Measurements from ENCODE around the gene CHKA. TPM values are rescaled to one million over a fixed set of nuclear protein-coding genes. Genes with fewer than 3 reads are reported as not detected.

CHKA gene
- total RNA-seq, 2 experiments from 2014 or later, result 15.8 to 16.7 TPM

DNA sequence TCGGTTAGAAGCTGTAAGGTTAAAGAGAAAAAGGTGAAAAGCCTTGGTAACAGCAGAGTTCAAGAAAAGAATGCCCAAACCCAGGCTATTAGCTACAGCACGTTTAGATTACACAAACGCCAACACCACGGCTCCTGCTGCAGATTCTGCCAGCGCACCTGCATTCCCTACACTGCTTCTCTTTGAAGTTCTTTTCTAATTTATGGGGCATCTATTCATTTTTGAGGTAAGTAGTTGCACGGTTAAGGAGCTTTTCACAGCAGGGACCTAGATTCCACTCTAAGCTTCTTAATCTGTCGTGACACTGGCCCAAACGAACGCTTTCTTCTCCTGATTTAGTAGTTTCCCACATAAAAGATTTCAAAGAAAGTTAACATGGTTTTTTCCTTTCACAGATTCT, 38.0 kb upstream of the CHKA start:
- ATAC-seq (no peak), DNase-seq (no peak)
- Mint-ChIP-seq H3K27ac (no peak overlapping the region), H3K36me3 (ENCODE audit: low read depth) (peaks cover 9% of the 10 kb centered on the region), H3K4me3 (no peak overlapping the region), H3K9me3 (no peaks in the 10 kb centered on the region), H3K27me3 (no peaks in the 10 kb centered on the region), H3K4me1 (ENCODE audit: low read depth) (peaks cover 1% of the 10 kb centered on the region)
- ChIA-PET CTCF (interaction anchor here (1.3 kb wide), 1 partner anchor 22 kb away, joined by 3 read pairs; no protein-coding TSS in a partner anchor), POLR2A (no interaction called here)
- intact Hi-C loops (cut with micrococcal nuclease), result no loop called here
- TF ChIP-seq, protein P1, sequence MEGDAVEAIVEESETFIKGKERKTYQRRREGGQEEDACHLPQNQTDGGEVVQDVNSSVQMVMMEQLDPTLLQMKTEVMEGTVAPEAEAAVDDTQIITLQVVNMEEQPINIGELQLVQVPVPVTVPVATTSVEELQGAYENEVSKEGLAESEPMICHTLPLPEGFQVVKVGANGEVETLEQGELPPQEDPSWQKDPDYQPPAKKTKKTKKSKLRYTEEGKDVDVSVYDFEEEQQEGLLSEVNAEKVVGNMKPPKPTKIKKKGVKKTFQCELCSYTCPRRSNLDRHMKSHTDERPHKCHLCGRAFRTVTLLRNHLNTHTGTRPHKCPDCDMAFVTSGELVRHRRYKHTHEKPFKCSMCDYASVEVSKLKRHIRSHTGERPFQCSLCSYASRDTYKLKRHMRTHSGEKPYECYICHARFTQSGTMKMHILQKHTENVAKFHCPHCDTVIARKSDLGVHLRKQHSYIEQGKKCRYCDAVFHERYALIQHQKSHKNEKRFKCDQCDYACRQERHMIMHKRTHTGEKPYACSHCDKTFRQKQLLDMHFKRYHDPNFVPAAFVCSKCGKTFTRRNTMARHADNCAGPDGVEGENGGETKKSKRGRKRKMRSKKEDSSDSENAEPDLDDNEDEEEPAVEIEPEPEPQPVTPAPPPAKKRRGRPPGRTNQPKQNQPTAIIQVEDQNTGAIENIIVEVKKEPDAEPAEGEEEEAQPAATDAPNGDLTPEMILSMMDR (IDR thresholded peaks at IDR 0.05), result no peak

DNA sequence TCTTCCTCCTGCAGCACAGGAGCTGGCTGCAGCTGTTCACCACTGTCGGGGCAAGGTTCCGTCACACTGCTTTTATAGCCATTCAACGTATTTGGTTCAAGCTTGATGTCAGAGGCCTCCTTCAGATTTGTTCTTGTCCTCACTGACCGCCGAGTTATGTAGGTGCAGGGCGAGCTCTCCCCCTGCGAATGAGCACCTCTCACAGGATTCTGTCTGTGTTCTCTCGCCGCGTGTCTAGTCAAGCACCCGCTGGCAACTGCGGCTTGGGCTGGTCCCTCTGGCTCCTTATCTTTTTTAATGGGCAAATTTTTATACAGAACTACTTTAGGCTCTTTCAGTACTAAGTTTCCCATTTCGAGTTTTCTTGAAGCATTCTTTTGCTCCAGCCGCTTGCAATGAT, 37.4 kb upstream of the CHKA start:
- ATAC-seq (no peak), DNase-seq (no peak)
- Mint-ChIP-seq H3K4me3 (no peak overlapping the region), H3K36me3 (ENCODE audit: low read depth) (peaks cover 9% of the 10 kb centered on the region), H3K9me3 (no peaks in the 10 kb centered on the region), H3K27me3 (no peaks in the 10 kb centered on the region), H3K4me1 (ENCODE audit: low read depth) (no peaks in the 10 kb centered on the region), H3K27ac (no peak overlapping the region)
- ChIA-PET CTCF (interaction anchor here (1.3 kb wide), 1 partner anchor 23 kb away, joined by 3 read pairs; no protein-coding TSS in a partner anchor), POLR2A (interaction anchor here (0.7 to 1.6 kb wide), 2 partner anchors 17 to 123 kb away, joined by 3 read pairs; no protein-coding TSS in a partner anchor)
- TF ChIP-seq, protein P1 (IDR thresholded peaks at IDR 0.05), result no peak
- intact Hi-C loops (cut with micrococcal nuclease), result no loop called here

DNA sequence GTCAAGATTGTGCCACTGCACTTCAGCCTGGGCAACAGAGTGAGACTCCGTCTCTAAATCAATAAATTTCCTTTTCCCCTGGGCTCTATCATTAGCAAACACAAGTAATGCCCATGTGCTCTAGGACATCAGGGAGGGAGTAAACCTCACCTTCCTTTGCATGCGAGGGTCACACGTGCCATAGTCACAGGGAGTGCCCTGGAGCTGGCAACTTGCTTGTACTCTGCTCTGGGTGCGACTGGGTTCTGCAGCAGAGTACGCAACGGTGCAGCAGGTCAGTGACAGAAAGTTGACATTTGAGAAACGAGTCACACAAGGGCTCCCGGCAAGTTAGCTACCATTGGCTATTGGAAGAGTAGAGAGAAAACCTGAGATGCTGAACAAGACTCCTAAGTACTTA, 32.6 kb upstream of the CHKA start:
- Mint-ChIP-seq H3K36me3 (ENCODE audit: low read depth) (peaks cover 9% of the 10 kb centered on the region), H3K9me3 (no peaks in the 10 kb centered on the region), H3K4me1 (ENCODE audit: low read depth) (no peaks in the 10 kb centered on the region), H3K4me3 (no peak overlapping the region), H3K27ac (no peak overlapping the region), H3K27me3 (no peaks in the 10 kb centered on the region)
- intact Hi-C loops (cut with micrococcal nuclease), result no loop called here
- DNase-seq (no peak), ATAC-seq (no peak)
- POLR2A ChIA-PET, result no interaction called here
- TF ChIP-seq, protein P1 (IDR thresholded peaks at IDR 0.05), result no peak
- CTCF ChIA-PET, result no interaction called here

DNA sequence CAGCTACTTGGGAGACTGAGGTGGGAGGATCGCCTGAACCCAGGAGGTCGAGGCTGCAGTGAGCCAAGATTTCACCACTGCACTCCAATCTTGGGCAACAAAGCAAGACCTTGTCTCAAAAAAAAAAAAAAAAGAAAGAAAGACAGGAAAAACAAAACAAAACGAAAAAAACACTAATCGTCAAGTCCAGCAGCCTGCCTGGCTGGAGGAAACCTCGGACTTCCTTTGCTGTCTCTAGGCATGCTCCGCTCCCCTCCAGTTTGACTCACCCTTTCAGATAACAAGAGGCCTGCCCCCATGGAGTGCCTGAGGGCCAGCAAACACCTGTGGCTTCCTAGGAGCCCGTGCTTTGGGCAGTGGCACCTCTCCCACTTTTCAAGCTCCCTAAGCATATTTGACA, 28.8 kb upstream of the CHKA start:
- TF ChIP-seq, protein P1 (IDR thresholded peaks at IDR 0.05), result no peak
- ChIA-PET POLR2A (no interaction called here), CTCF (no interaction called here)
- ATAC-seq (no peak), DNase-seq (no peak)
- intact Hi-C loops (cut with micrococcal nuclease), result no loop called here
- no peak overlapping the region for H3K27ac Mint-ChIP-seq
- no peaks in the 10 kb centered on the region for H3K9me3 Mint-ChIP-seq
- no peaks in the 10 kb centered on the region for H3K4me1 Mint-ChIP-seq (ENCODE audit: low read depth)
- no peaks in the 10 kb centered on the region for H3K27me3 Mint-ChIP-seq
- H3K36me3 Mint-ChIP-seq (ENCODE audit: low read depth), result no peaks in the 10 kb centered on the region
- H3K4me3 Mint-ChIP-seq, result no peak overlapping the region

DNA sequence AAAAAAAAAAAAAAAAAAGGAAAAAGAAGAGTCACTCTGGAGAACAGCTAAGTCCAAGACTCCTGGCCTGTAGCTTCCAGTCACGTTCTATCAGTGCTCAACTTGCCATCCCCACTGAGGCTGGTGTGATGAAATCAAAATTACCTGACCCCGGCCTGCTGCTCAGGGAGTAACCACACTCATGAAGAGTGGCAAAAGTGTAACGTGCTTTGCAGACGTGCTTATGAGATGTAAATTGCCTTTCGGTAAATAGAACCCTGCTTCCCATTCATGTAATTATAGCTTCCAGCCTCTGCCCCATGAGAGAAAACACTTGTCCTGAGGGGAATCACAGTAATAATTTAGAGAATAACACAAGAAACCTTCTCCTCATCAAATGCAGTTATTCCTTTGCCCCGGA, 28.2 kb upstream of the CHKA start:
- intact Hi-C loops (cut with micrococcal nuclease), result no loop called here
- TF ChIP-seq, protein P1 (IDR thresholded peaks at IDR 0.05), result no peak
- Mint-ChIP-seq H3K4me3 (no peak overlapping the region), H3K36me3 (ENCODE audit: low read depth) (no peaks in the 10 kb centered on the region), H3K4me1 (ENCODE audit: low read depth) (no peaks in the 10 kb centered on the region), H3K27ac (no peak overlapping the region), H3K9me3 (no peaks in the 10 kb centered on the region), H3K27me3 (no peaks in the 10 kb centered on the region)
- CTCF ChIA-PET, result no interaction called here
- POLR2A ChIA-PET, result no interaction called here
- no peak for DNase-seq
- ATAC-seq, result no peak
